HUDEP-2 (cell line): ENCODE data around the gene TRIM5.
A peak's percentile ranks its signal among the peaks of the same experiment; 100 is the strongest.

Source experiments
- DNase-seq, 76 experiments: peaks; one replicate each; lab custom pipeline; 2025; ENCODE audit not compliant: unreplicated experiment in 76 of 76; lab: John Stamatoyannopoulos, UW

TRIM5 gene

DNA sequence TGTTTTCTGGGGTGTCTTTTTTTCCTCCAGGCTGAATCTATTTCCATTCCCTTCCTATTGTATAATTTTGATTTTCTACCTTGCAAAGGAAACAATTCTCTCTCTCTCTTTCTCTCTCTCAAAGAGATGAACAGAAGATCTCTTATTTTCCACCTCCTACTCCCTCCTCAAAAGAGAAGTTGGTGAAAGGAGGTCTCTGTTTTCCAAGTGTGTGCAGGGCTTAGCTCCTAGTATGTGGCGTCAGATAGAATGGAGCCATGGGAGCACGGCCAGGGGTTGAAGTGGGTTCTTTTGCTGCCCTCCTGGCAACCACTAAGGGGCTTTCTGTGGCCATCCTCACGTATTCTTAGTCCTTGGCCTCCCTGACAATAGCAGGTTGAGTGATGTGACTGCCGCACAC is 59.6 kb downstream of the TRIM5 start:
- DNase-seq = no peak

DNA sequence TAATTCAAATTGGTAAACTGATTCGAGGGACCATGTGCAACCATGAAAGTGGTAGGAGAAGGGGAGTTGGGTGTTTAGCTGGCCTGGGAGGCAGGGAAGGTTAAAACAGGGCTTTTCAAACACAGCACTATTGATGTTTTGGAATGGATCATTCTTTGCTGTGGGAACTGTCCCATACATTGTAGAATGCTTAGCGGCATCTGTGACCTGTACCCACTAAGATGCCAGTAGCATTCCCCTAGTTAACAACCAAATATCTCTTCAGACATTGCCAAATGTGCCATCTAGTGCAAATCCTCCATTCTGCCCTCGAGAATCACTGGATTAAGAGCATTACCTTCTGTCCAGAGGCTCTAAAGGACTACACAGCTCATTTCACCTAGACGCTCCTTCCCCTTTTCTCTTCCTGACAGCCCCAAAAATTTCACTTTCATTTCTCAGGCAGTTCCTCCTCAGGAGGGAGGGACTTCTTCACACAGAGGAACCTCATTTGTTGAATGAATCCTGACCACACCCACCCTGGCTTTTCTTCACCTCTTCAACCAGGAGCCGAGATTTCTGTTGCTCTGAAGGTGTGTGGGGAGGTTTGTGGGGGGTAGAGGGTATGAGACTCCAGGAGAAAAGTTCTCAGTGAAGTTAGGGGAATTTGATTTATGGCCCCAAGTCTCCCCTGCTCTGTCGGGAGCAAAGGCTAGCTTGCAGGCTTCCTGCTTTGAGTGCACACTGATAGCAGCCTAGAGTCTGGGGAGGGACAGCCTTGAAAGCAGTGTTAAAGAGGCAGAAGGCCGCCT is 60.2 kb downstream of the TRIM5 start, which contains the start of gene TRIM34:
TSS of gene TRIM34 (plus strand) at position 513 of the 791 bp plus-strand sequence. CDS start 7,331 bp downstream, outside the sequence.
- peak in 18 of 76 experiments; percentile 2 to 43 (median 12) for DNase-seq

DNA sequence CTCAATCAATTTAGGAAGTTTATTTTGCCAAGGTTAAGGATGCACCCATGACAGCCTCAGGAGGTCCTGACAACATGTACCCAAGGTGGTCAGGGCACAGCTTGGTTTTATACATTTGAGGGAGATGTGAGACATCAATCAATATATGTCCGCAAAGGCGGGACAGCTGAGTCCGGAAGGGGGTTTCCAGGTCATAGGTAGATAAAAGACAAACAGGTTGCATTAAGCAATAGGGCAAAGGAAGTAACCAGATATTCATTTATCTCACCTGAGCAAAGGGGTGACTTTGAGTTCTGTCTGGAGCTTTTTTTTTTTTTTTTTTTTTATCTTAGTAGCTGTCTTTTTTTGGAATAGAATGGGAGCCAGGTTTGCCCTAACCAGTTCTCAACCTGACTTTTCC is 62.1 kb downstream of the TRIM5 start:
- DNase-seq = no peak

DNA sequence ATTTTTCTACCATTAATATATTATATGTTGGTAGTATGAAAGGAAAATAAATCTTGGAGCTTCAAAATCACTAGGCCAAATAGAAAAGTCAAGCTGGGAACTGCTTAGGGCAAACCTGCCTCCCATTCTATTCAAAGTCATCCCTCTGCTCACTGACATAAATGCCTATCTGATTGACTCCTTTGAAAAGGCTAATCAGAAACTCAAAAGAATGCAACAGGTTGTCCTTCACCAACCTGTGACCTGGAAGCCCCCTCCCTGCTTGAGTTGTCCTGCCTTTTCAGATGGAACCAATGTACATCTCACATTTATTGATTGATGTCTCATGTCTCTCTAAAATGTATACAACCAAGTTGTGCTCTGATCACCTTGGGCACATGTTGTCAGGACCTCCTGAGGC is 63.3 kb downstream of the TRIM5 start:
- DNase-seq = no peak

DNA sequence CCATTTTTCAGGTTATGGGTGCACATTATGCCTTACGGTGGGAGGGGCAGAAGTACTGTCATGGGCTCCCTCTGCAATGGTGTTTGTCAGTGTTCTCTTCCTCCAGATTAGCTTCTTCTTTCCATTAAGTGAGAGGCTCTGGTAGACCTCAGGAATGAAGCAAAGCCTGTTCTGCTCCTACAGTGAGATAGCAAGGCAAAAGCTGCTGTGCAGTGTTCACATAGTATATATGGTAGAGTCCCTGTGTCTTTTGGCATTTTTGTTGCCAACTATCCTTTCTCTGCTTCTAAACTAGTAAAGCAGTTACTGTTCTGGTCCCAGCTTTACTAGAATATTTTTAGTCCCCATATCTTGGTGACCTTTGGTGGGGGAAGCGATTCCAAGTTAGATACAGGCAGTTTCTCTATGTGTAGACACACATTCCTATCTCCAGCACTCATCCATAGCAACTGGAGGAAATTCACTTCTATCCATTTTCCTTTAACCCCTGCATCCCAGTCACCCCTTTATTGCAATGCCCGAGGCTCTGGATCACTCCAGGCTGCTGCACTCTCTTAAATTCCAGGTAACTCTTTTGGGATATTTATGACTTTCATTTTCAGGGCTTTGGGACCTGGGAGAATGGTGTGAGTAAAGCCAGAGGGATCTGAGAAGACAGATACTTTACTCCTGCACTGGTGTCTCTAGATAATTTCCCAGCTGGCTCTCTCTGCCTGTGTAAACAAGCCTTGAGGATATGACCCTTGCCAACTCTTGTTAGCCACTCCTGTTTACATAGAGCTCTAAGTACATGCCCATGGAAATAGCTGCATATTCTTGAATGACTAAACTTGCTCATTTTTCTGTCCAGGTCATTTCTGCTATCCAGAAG is 64.0 kb downstream of the TRIM5 start:
- DNase-seq = no peak

DNA sequence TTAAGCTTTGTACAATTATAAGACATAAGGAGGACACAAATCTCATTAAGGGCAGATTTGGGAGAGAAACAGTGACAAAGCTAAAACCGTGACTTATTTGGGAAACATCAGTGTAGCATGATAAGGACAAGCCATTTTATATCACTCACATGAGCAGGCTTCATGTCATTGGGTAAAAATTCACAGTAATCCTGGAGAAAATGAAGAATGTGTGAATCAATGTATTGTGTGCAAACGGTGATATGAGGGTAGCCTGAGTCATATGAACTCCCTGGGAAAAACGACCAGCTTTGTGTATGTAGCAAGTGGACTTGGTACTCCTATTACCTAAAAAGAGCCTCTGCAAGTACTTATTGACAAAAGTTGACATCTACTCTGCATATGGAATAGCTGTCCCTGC is 66.1 kb downstream of the TRIM5 start:
- no peak for DNase-seq
